IPS-18a (cell line): ENCODE data around the gene SH3RF3.

Experiments used
- H3K27ac ChIP-seq: one replicate; pipeline ENCODE4 v1.5.1; 2013; ENCODE audit warnings: low read length
- H3K27me3 ChIP-seq: one replicate; pipeline ENCODE4 v1.6.1; 2013; ENCODE audit warnings: mild to moderate bottlenecking, low read length; ENCODE audit not compliant: control insufficient read depth, insufficient read depth
- H3K36me3 ChIP-seq: one replicate; pipeline ENCODE4 v1.6.1; 2013; ENCODE audit warnings: low read depth, low read length; ENCODE audit not compliant: control insufficient read depth
- H3K4me1 ChIP-seq: one replicate; pipeline ENCODE4 v1.6.1; 2013; ENCODE audit warnings: low read depth, low read length; ENCODE audit not compliant: control insufficient read depth
- H3K4me3 ChIP-seq: one replicate; pipeline ENCODE4 v1.5.1; 2013; ENCODE audit warnings: low read length
- H3K9ac ChIP-seq: one replicate; pipeline ENCODE4 v1.6.1; 2013; ENCODE audit warnings: mild to moderate bottlenecking, low read length, moderate library complexity
- H3K9me3 ChIP-seq: one replicate; pipeline ENCODE4 v1.6.1; 2013; ENCODE audit warnings: low read depth, low read length; ENCODE audit not compliant: control insufficient read depth

The SH3RF3 gene

DNA sequence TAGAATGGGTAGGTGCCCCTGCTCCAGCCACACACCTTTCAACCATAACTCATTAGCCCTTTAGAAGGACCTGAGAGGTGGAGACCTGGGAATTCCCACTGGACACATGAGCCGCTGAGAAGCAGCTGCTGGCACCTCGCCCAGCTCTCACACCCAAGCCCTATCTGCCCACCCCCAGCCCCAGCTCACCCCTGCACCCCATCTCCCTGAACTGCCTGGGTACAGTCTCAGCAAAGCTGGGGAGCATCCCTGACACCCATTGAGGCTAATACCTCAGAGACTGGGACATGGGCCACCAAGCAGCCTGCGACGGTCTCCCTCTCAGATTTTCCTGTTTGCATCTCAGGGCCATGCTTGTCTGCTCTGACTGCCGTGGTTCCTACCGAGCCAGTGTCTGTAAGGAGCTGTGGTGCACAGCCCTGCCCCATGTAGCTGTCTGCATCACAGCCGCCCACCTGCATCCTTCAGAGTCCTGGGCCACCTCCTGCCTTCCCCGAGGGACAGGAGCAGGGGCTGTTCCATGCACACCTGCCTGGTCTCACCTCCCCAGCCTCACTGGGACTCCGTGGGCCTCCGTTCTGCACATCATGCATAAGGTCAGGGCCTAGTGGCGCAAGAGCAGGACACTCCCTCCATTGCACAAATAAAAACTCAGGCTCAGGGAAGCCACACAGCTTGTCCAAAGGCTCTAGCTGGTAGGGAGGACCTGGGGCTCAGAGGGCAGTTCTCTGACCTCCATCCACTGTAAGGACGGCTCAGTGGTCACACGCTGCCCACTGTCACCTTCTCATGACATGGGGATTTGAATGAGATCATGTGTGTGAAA, 394.7 kb downstream of the SH3RF3 start:
- no peaks in the 10 kb centered on the region for H3K9me3 ChIP-seq
- no peak overlapping the region for H3K27ac ChIP-seq
- no peaks in the 10 kb centered on the region for H3K4me1 ChIP-seq
- no peaks in the 10 kb centered on the region for H3K27me3 ChIP-seq
- no peak overlapping the region for H3K9ac ChIP-seq
- no peak overlapping the region for H3K4me3 ChIP-seq
- H3K36me3 ChIP-seq = no peaks in the 10 kb centered on the region

- Histone ChIP-seq H3K4me1 (no peaks in the 10 kb centered on the region), H3K27ac (no peak overlapping the region), H3K9me3 (no peaks in the 10 kb centered on the region), H3K36me3 (no peaks in the 10 kb centered on the region), H3K27me3 (no peaks in the 10 kb centered on the region), H3K4me3 (no peak overlapping the region), H3K9ac (no peak overlapping the region)
Observed at GRCh38 chr2:109525836-109526235, 396.8 kb downstream of the SH3RF3 start.

DNA sequence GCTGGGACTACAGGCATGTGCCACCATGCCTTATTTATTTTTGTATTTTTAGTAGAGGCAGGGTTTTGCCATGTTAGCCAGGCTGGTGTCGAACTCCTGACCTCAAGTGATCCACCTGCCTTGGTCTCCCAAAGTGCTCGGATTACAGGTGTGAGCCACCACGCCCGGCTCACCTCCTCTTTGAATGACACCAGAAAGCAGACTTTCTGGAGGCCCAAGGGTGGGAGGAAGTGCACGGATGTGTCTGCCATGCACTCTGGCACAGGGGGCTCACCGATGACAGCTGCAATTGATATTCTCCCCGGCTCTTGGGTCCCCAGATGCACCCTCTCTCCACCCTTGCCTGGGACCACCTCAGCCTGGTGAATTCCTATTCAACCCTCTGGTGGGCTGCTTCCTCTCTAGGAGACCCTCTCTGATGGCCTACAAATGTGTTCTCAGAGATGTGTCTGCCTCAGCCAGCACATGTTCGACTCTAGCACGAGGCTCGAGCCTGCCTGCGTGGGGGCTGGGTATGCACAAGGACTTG, 397.5 kb downstream of the SH3RF3 start:
- Histone ChIP-seq H3K4me3 (no peak overlapping the region), H3K9me3 (no peaks in the 10 kb centered on the region), H3K4me1 (no peaks in the 10 kb centered on the region), H3K27me3 (no peaks in the 10 kb centered on the region), H3K9ac (no peak overlapping the region), H3K27ac (no peak overlapping the region), H3K36me3 (no peaks in the 10 kb centered on the region)

DNA sequence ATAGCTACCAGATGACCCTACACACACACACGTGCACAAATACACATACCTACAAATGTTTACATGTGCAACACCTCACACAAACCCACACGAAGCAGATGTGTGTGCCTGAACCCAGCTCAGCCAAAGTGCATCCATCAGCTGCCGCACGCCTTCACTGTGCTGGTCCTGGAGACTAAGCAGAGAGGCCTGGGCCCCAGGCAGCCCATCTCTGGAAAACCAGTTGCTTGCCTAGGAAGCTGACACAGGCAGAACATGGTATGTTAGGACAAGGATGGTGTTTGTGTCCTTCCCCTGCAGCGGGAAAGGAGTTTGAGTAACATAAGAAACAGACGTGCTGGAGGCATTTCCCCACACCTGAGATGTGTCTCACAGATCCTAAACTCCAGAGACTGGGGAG, 398.1 kb downstream of the SH3RF3 start:
- no peaks in the 10 kb centered on the region for H3K4me1 ChIP-seq
- no peak overlapping the region for H3K4me3 ChIP-seq
- no peaks in the 10 kb centered on the region for H3K27me3 ChIP-seq
- no peak overlapping the region for H3K27ac ChIP-seq
- H3K36me3 ChIP-seq = no peaks in the 10 kb centered on the region
- H3K9ac ChIP-seq = no peak overlapping the region
- no peaks in the 10 kb centered on the region for H3K9me3 ChIP-seq

DNA sequence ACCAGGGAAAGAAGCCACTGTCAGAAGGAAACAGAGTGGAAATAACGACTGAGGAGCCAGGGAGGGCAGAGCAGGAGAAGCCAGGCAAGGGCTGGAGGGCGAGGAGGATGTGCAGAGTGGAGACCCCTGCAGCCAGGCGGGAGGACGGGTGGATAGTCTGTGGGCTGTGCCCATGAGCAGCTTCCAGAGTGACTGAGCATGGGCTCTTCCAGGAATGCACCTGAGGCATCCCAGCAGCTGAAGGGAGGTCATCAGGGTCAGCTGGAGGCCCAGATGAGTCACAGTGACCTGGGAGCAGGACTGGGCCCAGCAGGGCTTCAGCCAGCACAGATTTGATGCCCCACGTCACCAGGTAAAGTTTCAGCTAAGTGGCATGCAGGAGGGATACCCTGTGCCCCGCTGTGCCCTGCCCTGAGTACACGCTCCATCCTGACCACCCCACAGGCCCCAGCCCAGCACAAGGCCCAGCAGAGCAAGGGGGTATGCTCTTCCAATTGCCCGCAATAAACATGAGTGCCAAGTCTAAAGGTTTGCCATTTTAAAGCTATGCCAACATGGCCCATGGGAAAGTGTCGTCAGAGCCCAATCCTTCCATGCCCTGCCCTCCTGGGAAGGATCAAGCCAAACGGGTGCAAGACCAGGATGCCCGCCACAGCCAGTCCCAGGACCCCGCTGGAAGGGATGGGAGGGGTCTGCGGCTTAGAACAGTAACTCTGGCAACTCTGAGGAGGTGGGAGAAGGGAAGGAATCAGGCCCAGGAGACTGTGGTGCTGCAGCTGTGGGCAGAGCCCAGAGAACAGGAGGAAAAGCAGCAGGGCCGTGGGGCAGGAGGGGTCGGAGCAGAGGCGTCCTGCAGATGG, 399.1 kb downstream of the SH3RF3 start:
- H3K9ac ChIP-seq = no peak overlapping the region
- H3K27ac ChIP-seq = no peak overlapping the region
- no peaks in the 10 kb centered on the region for H3K4me1 ChIP-seq
- no peaks in the 10 kb centered on the region for H3K9me3 ChIP-seq
- no peaks in the 10 kb centered on the region for H3K27me3 ChIP-seq
- H3K4me3 ChIP-seq = no peak overlapping the region
- H3K36me3 ChIP-seq = no peaks in the 10 kb centered on the region

GRCh38 chr2:109528811-109529501, 400.0 kb downstream of the SH3RF3 start:
- Histone ChIP-seq H3K9me3 (no peaks in the 10 kb centered on the region), H3K36me3 (no peaks in the 10 kb centered on the region), H3K27ac (no peak overlapping the region), H3K4me1 (no peaks in the 10 kb centered on the region), H3K4me3 (no peak overlapping the region), H3K27me3 (no peaks in the 10 kb centered on the region), H3K9ac (no peak overlapping the region)

- Histone ChIP-seq H3K27me3 (no peaks in the 10 kb centered on the region), H3K9me3 (no peaks in the 10 kb centered on the region), H3K9ac (no peak overlapping the region), H3K4me3 (no peak overlapping the region), H3K4me1 (no peaks in the 10 kb centered on the region), H3K27ac (no peak overlapping the region), H3K36me3 (no peaks in the 10 kb centered on the region)
Observed at GRCh38 chr2:109529532-109530449, 400.8 kb downstream of the SH3RF3 start.

DNA sequence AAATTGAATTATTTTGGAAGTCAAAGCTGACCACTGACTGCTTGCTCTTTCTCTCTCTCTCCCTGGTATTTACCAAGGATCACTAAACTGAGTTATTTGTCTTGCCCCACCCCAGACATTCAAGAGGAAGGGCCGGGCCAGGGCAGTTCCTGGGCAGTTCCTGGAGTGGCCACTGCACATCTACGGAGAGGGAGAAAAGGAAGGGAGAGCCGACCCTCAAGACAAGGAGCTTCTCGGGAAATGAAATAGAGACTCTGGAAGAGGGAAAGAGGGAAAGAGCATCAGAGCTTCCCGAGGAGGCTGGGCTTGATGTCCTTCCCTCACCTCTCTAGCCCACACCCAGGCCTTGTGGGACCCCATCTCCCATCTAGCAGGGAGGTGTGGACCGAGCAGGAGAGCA, 401.7 kb downstream of the SH3RF3 start:
- Histone ChIP-seq H3K9ac (no peak overlapping the region), H3K27me3 (no peaks in the 10 kb centered on the region), H3K4me3 (no peak overlapping the region), H3K36me3 (no peaks in the 10 kb centered on the region), H3K27ac (no peak overlapping the region), H3K4me1 (no peaks in the 10 kb centered on the region), H3K9me3 (no peaks in the 10 kb centered on the region)

DNA sequence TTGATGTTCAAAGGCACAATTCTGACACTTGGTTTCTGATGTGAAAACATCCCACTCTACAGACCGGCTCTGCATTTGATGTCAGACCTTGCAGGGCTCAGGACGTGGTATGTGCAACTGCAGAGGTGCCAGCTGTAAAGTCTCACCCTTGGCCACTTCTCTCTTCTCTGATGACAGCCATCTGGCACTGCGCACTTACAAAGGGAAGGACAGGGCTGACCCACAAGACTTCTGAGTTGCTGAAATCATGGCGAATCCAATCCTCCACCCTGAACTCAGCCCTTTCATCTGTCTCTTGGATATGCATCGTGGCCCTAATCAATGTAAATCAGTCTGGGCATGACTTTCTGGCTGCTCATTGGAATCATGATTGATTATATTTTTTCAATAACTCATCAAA, 402.2 kb downstream of the SH3RF3 start:
- H3K27ac ChIP-seq = no peak overlapping the region
- no peaks in the 10 kb centered on the region for H3K27me3 ChIP-seq
- no peak overlapping the region for H3K4me3 ChIP-seq
- no peaks in the 10 kb centered on the region for H3K9me3 ChIP-seq
- H3K36me3 ChIP-seq = no peaks in the 10 kb centered on the region
- H3K4me1 ChIP-seq = no peaks in the 10 kb centered on the region
- no peak overlapping the region for H3K9ac ChIP-seq

DNA sequence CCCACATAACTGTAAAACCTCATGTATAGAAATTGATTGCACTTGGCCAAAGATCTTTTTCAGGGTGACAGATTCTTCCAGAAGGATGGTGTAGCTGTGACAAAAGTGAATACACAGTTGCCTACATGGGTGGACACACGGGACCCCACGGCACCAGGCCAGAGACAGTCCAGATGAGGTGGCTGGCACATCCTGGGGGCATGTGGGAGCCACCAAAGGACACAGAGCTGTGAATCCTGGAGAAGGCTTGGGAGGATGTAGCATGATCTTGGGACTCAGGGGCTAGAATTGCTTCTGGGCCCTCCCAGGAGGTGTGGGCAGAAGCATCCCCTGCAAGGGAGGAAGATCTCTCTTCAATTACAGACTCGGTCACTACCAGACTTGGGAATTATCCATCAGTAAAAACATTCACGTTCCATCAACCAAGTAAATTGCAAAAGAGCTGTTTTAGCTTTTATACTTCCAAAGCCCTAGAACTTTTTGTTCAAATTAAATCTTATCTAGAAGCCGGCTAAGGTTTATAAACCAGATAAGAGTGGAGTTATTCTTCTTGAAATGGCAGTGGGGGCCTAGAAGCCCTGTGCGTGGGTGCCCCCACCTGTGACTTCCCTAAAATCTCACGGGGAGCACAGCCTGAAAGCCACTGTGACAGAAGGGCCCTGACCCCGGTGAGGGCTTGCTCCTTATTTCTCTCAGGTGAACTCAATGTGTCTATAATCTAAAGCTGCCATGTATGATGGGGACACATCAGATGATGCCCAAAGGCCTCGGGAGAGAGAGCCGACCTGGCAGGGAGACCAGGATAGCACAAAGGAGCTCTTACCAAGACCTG, 403.1 kb downstream of the SH3RF3 start:
- no peaks in the 10 kb centered on the region for H3K36me3 ChIP-seq
- H3K4me1 ChIP-seq = no peaks in the 10 kb centered on the region
- H3K27ac ChIP-seq = no peak overlapping the region
- H3K27me3 ChIP-seq = no peaks in the 10 kb centered on the region
- no peaks in the 10 kb centered on the region for H3K9me3 ChIP-seq
- H3K9ac ChIP-seq = no peak overlapping the region
- H3K4me3 ChIP-seq = no peak overlapping the region
